D721Med (cell line): ENCODE results near the gene HNRNPC.

Experiments used
- DNase-seq: peaks from one replicate; pipeline ENCODE4 v3.0.0; 2011; ENCODE audit warnings: low spot score; ENCODE audit not compliant: insufficient read length
- FAIRE-seq: peaks from 2 replicates; lab custom pipeline; 2011; peaks lifted over from hg19 to GRCh38; lab: Jason Lieb, UNC
- TF ChIP-seq, protein P1 (sequence below): IDR thresholded peaks from 2 replicates; pipeline ENCODE4 v1.5.1; 2012; ENCODE audit warnings: mild to moderate bottlenecking, control low read depth; ENCODE audit not compliant: insufficient read depth; ENCODE audit errors: missing control alignments

HNRNPC gene

DNA sequence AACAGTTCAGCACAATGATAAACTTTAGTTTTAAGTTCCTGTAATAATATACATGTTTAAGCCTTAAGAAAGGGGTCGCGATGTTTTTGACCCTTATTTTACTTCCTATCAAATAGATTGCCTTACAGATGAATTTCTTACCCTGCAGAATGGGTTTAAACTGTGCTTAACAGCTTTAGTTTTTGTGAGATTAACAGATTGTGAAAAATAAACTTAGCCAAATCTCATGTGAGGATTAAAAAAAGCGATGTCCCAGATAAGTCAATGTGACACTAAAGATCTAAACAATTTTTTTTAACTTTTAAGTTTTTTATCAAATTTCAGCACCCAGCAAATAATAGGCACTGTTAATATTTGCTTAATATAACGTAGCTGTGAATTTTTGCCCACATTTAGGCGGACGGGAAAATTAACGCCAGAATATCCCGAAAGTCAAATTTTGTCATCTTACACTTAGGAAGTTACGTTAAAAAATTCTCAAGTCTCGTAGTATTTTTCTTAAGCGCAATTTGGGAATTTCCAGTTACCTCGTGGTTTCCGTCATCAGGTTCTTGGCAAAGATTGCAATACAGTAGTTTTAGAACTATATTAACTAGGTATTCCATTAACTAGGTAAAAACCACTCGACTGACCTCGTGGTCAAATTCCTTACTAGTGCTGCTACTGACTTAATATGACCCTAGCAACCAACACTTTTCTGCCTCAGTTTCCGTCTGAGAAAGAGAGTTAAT lies 1.2 kb downstream of the HNRNPC start:
- DNase-seq (no peak), FAIRE-seq (no peak)
- TF ChIP-seq, protein P1, sequence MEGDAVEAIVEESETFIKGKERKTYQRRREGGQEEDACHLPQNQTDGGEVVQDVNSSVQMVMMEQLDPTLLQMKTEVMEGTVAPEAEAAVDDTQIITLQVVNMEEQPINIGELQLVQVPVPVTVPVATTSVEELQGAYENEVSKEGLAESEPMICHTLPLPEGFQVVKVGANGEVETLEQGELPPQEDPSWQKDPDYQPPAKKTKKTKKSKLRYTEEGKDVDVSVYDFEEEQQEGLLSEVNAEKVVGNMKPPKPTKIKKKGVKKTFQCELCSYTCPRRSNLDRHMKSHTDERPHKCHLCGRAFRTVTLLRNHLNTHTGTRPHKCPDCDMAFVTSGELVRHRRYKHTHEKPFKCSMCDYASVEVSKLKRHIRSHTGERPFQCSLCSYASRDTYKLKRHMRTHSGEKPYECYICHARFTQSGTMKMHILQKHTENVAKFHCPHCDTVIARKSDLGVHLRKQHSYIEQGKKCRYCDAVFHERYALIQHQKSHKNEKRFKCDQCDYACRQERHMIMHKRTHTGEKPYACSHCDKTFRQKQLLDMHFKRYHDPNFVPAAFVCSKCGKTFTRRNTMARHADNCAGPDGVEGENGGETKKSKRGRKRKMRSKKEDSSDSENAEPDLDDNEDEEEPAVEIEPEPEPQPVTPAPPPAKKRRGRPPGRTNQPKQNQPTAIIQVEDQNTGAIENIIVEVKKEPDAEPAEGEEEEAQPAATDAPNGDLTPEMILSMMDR = no peak

DNA sequence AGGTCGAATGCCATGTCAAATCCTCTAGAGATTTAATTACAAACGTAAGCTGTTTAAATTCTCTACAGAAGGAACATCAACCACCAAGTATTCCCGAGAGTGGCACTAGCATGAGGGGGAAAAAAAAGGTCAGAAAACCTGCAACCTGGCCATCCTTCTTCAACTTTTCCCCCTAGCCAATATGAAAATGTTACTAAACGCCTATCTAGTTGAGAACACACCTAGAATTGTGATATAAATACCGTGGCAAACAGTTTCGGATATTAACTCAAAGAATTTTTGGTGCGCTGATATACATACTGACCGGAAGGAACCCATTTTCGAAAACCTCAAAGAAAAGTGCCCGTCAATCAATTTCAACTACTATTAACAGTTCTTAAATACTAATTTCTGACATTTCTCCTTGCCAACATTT lies 1.8 kb downstream of the HNRNPC start:
- TF ChIP-seq, protein P1 = no peak
- FAIRE-seq (no peak), DNase-seq (no peak)

DNA sequence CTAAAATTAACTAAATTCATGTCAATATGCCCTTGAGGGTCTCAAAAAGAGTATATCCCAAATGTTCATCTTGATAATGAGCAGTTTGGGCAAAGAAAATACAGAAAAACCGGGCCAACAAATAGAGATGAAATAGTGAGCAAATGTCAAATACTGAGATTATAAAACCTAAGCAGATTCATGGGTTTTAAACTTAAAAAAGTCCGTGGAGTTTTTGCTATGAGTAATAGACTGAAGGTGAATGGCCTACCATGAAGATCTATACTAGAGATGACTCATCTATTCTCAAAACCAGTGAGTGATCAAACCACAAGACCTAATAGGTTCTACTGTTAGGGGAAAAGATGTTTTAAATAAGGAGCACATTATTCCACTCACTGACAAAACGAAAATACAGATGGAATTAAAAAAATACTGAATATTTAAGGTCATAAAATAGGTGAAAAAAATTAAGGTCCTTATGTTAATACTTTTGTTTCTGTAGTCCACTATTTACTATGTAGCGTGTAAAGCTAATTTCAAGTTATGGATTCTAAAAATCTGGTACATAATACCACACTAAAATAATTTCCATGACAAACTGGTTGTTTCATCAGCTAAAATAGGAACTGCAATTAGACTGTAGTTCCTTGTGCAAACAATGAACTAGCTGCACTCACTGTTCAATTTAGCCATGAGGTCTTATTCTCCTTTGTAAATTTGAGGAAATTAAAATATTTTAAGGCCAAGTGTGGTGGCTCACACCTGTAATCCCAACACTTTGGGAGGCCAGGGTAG lies 5.0 kb downstream of the HNRNPC start:
- no peak for DNase-seq
- FAIRE-seq = no peak
- TF ChIP-seq, protein P1 = no peak

DNA sequence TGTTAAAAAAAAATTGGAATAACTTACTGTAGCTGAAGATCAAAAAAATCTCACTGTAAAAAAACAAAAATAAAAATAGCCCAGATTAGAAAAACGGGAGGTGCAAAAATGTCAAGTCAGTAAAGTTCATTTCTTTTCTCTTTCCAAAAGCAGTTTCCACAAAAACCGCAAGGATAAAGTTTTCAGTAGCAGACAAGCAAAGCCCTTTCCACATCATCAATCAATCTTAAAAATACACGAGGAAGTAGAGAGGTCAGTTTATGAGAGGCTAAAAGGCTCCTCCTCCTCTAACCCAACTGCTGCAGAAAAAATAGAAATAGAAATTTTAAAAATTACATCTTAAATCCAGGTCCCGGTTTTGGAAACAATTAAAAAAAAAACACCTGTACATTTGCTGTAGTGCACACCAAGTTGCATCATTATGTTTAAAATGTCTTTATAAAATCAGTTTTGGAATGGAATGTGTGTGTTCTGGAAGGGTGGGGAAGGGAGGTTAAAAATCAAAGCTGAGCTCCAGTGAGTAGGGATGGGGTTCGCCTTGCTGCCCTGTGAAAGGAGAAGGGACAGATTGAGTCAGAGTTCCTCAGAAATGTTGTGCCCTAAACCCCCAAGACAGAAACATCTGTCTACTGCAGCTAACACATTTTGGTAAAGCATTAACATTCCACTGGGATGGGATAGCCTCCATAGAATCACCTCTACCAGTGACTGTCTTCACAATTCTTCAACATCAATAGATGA lies 5.8 kb downstream of the HNRNPC start:
- DNase-seq (no peak), FAIRE-seq (no peak)
- TF ChIP-seq, protein P1 = no peak

DNA sequence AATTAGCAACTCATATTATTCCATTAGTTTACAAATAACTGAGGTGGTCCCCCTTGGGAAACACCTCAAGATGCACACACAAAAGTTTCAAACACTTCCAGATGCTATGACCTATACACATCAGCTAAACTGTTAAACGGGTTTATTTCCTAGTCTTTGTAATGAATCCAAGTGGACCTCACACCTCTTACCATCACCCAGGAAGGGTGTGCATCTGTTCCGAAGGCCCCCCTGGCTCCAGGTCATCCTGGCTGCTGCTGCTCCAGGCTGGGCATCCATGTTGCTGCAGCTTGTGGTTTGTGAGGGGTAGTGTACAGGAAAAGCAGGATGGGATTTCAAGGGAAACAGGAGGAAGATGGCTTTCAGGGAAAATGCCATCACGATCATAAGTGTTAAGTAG lies 6.8 kb downstream of the HNRNPC start:
- DNase-seq (no peak), FAIRE-seq (no peak)
- TF ChIP-seq, protein P1 = no peak

DNA sequence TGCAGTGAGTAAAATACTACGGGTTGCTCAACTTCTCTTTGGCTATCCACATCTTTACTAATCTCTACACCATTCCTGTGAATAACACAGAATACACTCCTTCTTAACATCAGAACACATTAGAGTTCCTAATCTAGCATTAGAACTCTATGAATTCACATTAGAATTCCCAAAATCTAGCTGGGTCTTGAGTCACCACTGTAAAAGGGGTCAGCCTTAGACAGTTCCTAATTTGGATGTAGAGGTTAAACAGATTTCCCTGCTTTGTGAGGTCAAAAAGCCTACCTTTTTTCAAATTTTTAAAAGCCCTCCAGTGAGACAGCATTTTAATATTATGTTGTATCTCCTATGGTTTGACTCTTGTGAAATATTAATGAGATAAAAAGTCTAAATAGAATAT lies 7.4 kb downstream of the HNRNPC start:
- TF ChIP-seq, protein P1 = no peak
- DNase-seq (no peak), FAIRE-seq (no peak)
